Mesenchymal stem cell (in vitro differentiated cells and primary cell): ENCODE data around the gene S100Z.
"Not testable (repeated sequence)": the region's sequence is repeated elsewhere in the genome, so short reads cannot be mapped to it uniquely, and the experiment has no call there.

Experiments
- DNase-seq: peaks from one replicate; pipeline ENCODE4 v3.0.0-alpha.2; 2013
- H2AFZ ChIP-seq: one replicate; pipeline ENCODE4 v1.6.1; 2013; ENCODE audit warnings: low read depth, mild to moderate bottlenecking, control low read depth, inconsistent platforms, low read length, moderate library complexity
- H2AK5ac ChIP-seq: 2 replicates; pipeline ENCODE4 v1.6.1; 2013; ENCODE audit warnings: low read length, moderate library complexity, mild to moderate bottlenecking, inconsistent platforms; ENCODE audit not compliant: severe bottlenecking
- H2BK120ac ChIP-seq: one replicate; pipeline ENCODE4 v1.6.1; 2013; ENCODE audit warnings: low read depth, mild to moderate bottlenecking, inconsistent platforms, low read length, moderate library complexity
- H2BK12ac ChIP-seq, 2 experiments: one replicate each; pipeline ENCODE4 v1.6.1; 2013; ENCODE audit warnings: inconsistent platforms in 2 of 2, low read length in 2 of 2, mild to moderate bottlenecking in 2 of 2, moderate library complexity in 2 of 2, control low read depth in 1 of 2
- H2BK15ac ChIP-seq: one replicate; pipeline ENCODE4 v1.6.1; 2013; ENCODE audit warnings: mild to moderate bottlenecking, low read depth, inconsistent platforms; ENCODE audit not compliant: poor library complexity, severe bottlenecking
- H2BK5ac ChIP-seq: 2 replicates; pipeline ENCODE4 v1.6.1; 2013; ENCODE audit warnings: low read depth, mild to moderate bottlenecking, low read length, control low read depth, inconsistent platforms; ENCODE audit not compliant: poor library complexity, severe bottlenecking
- H3K14ac ChIP-seq, 2 experiments: one replicate each; pipeline ENCODE4 v1.6.1; 2013; ENCODE audit warnings: inconsistent platforms in 2 of 2, low read length in 2 of 2, control low read depth in 1 of 2, mild to moderate bottlenecking in 1 of 2, moderate library complexity in 1 of 2
- H3K18ac ChIP-seq, 2 experiments: one replicate each; pipeline ENCODE4 v1.6.1; 2013; ENCODE audit warnings: inconsistent platforms in 2 of 2, low read length in 2 of 2, control low read depth in 1 of 2, low read depth in 1 of 2, mild to moderate bottlenecking in 1 of 2
- H3K23ac ChIP-seq, 2 experiments: one replicate each; pipeline ENCODE4 v1.6.1; 2013; ENCODE audit warnings: inconsistent platforms in 2 of 2, low read length in 2 of 2, mild to moderate bottlenecking in 2 of 2, moderate library complexity in 2 of 2, control low read depth in 1 of 2
- H3K27ac ChIP-seq: 2 replicates; pipeline ENCODE4 v1.5.1; 2013; ENCODE audit warnings: mild to moderate bottlenecking, moderate library complexity, low read length, control low read depth, inconsistent platforms; ENCODE audit not compliant: poor library complexity, severe bottlenecking
- H3K27me3 ChIP-seq, 2 experiments: 2 replicates each; pipeline versions ENCODE4 v1.6.1 to v1.7.0; 2013; ENCODE audit warnings: low read length in 2 of 2, mild to moderate bottlenecking in 2 of 2, moderate library complexity in 2 of 2, control low read depth in 1 of 2, inconsistent platforms in 1 of 2; ENCODE audit not compliant: control insufficient read depth in 1 of 2, insufficient read depth in 1 of 2
- H3K36me3 ChIP-seq, 2 experiments: 2 replicates each; pipeline versions ENCODE4 v1.6.1 to v1.7.0; 2013; ENCODE audit warnings: low read length in 2 of 2, control low read depth in 1 of 2, inconsistent platforms in 1 of 2, low read depth in 1 of 2, mild to moderate bottlenecking in 1 of 2; ENCODE audit not compliant: insufficient read depth in 2 of 2, control insufficient read depth in 1 of 2
- H3K4ac ChIP-seq, 2 experiments: one replicate each; pipeline ENCODE4 v1.6.1; 2013; ENCODE audit warnings: inconsistent platforms in 2 of 2, low read length in 2 of 2, mild to moderate bottlenecking in 2 of 2, moderate library complexity in 2 of 2, control low read depth in 1 of 2, low read depth in 1 of 2
- H3K4me1 ChIP-seq: 2 replicates; pipeline ENCODE4 v1.6.1; 2013; ENCODE audit warnings: low read depth, low read length, control low read depth; ENCODE audit not compliant: control insufficient read depth, insufficient read depth
- H3K4me2 ChIP-seq: 2 replicates; pipeline ENCODE4 v1.6.1; 2013; ENCODE audit warnings: low read length, mild to moderate bottlenecking, inconsistent platforms; ENCODE audit not compliant: poor library complexity, severe bottlenecking
- H3K4me3 ChIP-seq, 2 experiments: 2 replicates each; pipeline versions ENCODE4 v1.5.1 to v1.7.0; 2013; ENCODE audit warnings: low read length in 2 of 2, mild to moderate bottlenecking in 2 of 2, control low read depth in 1 of 2, low read depth in 1 of 2; ENCODE audit not compliant: insufficient read depth in 1 of 2
- H3K79me1 ChIP-seq: replicated peaks from 2 replicates; pipeline ENCODE4 v1.6.1; 2013; ENCODE audit warnings: mild to moderate bottlenecking, control low read depth, low read length, inconsistent platforms; ENCODE audit not compliant: poor library complexity, severe bottlenecking
- H3K9ac ChIP-seq: 2 replicates; pipeline ENCODE4 v1.7.0; 2013; ENCODE audit warnings: mild to moderate bottlenecking, low read length, moderate library complexity
- H3K9me3 ChIP-seq: 2 replicates; pipeline ENCODE4 v1.7.0; 2013; ENCODE audit warnings: mild to moderate bottlenecking, low read length; ENCODE audit not compliant: control insufficient read depth
- H4K8ac ChIP-seq: one replicate; pipeline ENCODE4 v1.6.1; 2013; ENCODE audit warnings: inconsistent platforms, mild to moderate bottlenecking, low read length, moderate library complexity
- H4K91ac ChIP-seq: one replicate; pipeline ENCODE4 v1.6.1; 2013; ENCODE audit warnings: mild to moderate bottlenecking, low read length, inconsistent platforms
- WGBS: methylation state at CpG from one replicate; pipeline ENCODE4 v1.1.7; 2013; ENCODE audit warnings: mixed read lengths; 5-methylcytosine and 5-hydroxymethylcytosine counted together

S100Z gene

GRCh38 chr5:76851728-76852369 is 2.0 kb downstream of the S100Z start:
- H3K9ac ChIP-seq: no peak overlapping the region
- no peak overlapping the region for H3K18ac ChIP-seq
- no peak overlapping the region for H2AFZ ChIP-seq
- H3K4me2 ChIP-seq: no peak overlapping the region
- 89% methylated on average over 6 of the region's 7 CpGs for WGBS
- H3K4me3 ChIP-seq: no peak overlapping the region
- no peaks in the 10 kb centered on the region for H3K4me1 ChIP-seq
- H2BK5ac ChIP-seq: no peak overlapping the region
- H3K27ac ChIP-seq: no peak overlapping the region
- DNase-seq: no peak
- no peak overlapping the region for H2BK12ac ChIP-seq
- H3K79me1 ChIP-seq: no peaks in the 10 kb centered on the region
- no peak overlapping the region for H2BK15ac ChIP-seq
- H3K27me3 ChIP-seq: no peaks in the 10 kb centered on the region
- no peak overlapping the region for H3K4ac ChIP-seq
- H3K23ac ChIP-seq: no peak overlapping the region
- H2AK5ac ChIP-seq: no peak overlapping the region
- no peak overlapping the region for H4K8ac ChIP-seq
- no peak overlapping the region for H3K14ac ChIP-seq
- no peak overlapping the region for H2BK120ac ChIP-seq
- H3K9me3 ChIP-seq: no peaks in the 10 kb centered on the region
- H4K91ac ChIP-seq: no peak overlapping the region
- H3K36me3 ChIP-seq: no peaks in the 10 kb centered on the region

- Histone ChIP-seq H3K14ac (no peak overlapping the region), H3K27ac (no peak overlapping the region), H2BK5ac (no peak overlapping the region), H3K4me3 (no peak overlapping the region), H3K36me3 (no peaks in the 10 kb centered on the region), H3K4me1 (no peaks in the 10 kb centered on the region), H2BK120ac (no peak overlapping the region), H3K23ac (no peak overlapping the region), H2BK12ac (no peak overlapping the region), H4K91ac (no peak overlapping the region), H3K27me3 (no peaks in the 10 kb centered on the region), H2BK15ac (no peak overlapping the region), H3K4ac (no peak overlapping the region), H3K4me2 (no peak overlapping the region), H3K18ac (no peak overlapping the region), H3K79me1 (no peaks in the 10 kb centered on the region), H3K9me3 (no peaks in the 10 kb centered on the region), H2AFZ (no peak overlapping the region), H2AK5ac (no peak overlapping the region), H3K9ac (no peak overlapping the region), H4K8ac (no peak overlapping the region)
- 69% methylated on average over 1 of the region's 2 CpGs for WGBS
- DNase-seq: peak; percentile 22
Measured at GRCh38 chr5:76852772-76853171, 3.0 kb downstream of the S100Z start.

- not testable (repeated sequence) for DNase-seq, H3K14ac ChIP-seq, H3K23ac ChIP-seq, H2BK120ac ChIP-seq, H2BK15ac ChIP-seq, H2AFZ ChIP-seq, H3K9me3 ChIP-seq, H3K4ac ChIP-seq, H2AK5ac ChIP-seq, H2BK12ac ChIP-seq, H3K27ac ChIP-seq, H2BK5ac ChIP-seq, H3K4me1 ChIP-seq, H4K8ac ChIP-seq, H3K27me3 ChIP-seq, H4K91ac ChIP-seq, H3K4me3 ChIP-seq, H3K79me1 ChIP-seq, H3K18ac ChIP-seq, H3K36me3 ChIP-seq, H3K9ac ChIP-seq, H3K4me2 ChIP-seq
- 93% methylated on average over 2 of the region's 3 CpGs for WGBS
Measured at GRCh38 chr5:76853741-76854140, 3.9 kb downstream of the S100Z start.

- Histone ChIP-seq H3K18ac (no peak overlapping the region), H2BK15ac (no peak overlapping the region), H2BK12ac (no peak overlapping the region), H3K23ac (no peak overlapping the region), H4K8ac (no peak overlapping the region), H3K27me3 (no peaks in the 10 kb centered on the region), H2AFZ (no peak overlapping the region), H3K79me1 (no peaks in the 10 kb centered on the region), H3K14ac (no peak overlapping the region), H3K4me3 (no peak overlapping the region), H3K4ac (no peak overlapping the region), H2AK5ac (no peak overlapping the region), H2BK5ac (no peak overlapping the region), H3K27ac (no peak overlapping the region), H3K4me1 (no peaks in the 10 kb centered on the region), H3K4me2 (no peak overlapping the region), H3K36me3 (no peaks in the 10 kb centered on the region), H3K9me3 (no peaks in the 10 kb centered on the region), H2BK120ac (no peak overlapping the region), H4K91ac (no peak overlapping the region), H3K9ac (no peak overlapping the region)
- no peak for DNase-seq
Measured at GRCh38 chr5:76854644-76855043, 4.8 kb downstream of the S100Z start.
